NCI-H2107 (cell line): ENCODE measurements around the gene PDE5A.
A peak's percentile ranks its signal among the peaks of the same experiment; 100 is the strongest.

ENCODE experiments used
- DNase-seq: peaks from one replicate; lab custom pipeline; 2025; lab: John Stamatoyannopoulos, UW

PDE5A gene

DNA sequence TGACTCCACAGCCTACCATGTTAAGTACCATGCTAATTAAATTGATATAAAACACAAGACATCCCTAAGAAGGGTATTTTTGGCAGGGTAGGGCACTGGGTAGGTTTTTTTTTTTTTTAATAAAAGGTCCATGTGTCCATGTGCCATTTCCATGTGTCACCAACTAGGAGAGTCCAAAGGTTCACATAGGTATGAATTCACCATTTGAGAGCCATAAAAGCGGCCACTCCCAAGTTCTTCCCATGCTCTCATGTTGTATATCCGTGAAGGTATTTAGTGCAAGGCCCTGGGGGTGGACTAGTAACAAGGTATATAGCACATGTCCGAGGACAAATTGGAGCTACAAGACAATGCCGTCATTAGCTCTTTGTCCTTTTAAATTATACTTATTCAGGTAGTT, 107.3 kb downstream of the PDE5A start:
- DNase-seq, result no peak

DNA sequence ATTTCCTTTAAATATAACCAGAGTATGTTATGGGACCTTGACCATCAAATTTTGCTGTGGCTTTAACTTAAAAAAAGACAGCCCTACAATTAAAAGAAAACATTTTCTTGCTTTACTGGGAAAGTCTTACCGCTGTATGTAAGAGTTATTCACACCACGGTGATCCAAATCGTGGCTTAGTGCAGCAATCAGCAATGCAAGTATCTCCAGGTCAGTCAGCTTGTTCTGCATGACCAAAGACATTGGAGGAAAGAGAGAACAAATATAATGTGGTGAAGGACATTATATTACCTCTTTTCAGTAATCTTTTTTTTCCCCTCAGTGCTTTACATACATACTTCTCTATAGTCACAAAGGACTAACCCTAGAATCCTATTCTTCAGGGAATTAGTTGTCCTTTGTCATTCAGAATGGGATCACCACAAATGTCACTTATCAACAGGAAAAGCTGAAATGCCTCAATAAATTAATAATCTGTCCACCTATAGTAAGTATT, 109.6 kb downstream of the PDE5A start:
- no peak for DNase-seq

DNA sequence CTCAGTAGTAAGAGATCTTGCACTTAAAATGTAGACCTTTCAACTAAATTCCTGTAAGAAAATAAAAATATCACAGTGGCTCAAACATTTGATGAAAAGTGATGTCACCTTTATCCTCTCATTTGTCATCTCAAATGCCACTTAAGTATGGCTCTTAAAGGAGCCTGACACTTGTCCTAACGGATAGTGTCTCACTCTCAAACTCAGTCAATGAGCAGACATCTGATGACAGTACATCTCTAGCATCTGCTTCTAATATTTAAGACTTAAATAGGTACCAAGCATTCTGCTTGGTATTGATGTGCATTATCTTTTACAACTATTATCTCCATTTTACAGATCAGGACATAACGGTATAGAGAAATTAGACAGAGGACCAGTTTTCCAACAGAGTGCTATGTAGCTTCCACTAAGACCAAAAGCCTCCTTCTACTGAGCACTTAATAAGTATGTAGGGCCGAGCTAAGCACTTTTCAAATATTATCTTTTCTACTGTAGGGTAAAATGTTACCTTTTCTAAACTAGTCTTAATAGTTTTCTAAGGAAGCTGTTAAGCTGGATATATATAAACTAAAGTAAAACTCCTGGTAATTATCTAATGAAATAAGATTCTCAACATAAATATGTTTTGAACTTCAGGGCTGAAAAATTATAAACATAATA, 110.2 kb downstream of the PDE5A start:
- no peak for DNase-seq

DNA sequence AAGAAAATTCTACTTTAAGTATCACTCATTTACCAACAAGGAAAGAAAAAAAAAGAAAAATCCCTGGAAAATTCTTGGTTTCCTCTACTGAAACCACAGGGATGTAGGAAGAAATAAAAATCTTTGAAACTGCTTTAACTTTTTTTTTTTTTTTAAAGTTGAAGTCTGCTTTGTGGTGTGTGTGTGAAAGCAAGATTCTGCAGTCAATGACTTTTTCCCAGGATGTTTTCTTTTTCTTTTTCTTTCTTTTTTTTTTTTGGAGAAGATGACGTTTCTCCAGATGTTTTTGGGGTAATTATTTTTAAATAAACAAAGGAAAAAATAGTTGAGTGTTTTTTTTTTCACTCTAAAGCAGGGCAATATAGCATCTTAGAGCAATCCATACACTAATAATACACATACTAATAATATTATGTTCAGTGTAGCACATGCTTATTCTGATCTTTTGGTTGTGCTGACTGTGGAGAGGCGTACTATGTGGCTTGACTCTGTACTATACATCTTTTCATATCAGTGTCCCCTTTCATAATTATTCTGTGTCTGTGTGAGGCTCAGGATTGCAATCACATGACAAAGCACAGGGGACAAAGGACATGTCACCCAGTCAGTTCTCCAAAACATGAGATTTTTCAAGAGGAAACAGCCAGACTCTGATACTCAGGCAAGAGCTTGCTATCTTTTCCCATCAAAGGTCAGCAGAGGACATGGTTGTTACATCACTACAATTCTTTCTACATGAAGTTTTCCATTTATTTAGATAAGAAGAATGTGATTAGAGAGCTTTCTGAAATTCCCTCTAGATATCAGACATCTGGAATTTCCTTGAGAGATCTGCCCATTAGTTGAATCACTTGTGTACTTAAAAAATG, 111.0 kb downstream of the PDE5A start:
- DNase-seq, result no peak

DNA sequence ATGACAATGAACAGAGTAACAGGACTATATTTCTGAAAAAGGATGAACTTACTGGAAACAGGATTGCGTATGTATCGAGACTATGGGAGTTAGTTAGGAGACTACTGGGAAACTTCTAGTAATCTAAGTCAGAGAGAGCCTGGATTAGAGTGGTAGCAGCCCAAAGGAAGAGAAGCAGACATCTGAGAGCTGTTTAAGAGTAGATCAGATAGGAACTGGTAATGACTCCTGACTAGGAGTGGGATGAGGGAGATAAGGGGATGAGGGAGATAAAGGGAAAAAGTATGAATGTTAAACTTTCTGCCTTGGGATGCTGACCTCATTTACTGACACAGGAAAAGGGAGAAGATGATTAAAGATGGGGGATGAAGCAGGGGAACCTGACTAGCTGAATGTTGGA, 116.2 kb downstream of the PDE5A start:
- no peak for DNase-seq

DNA sequence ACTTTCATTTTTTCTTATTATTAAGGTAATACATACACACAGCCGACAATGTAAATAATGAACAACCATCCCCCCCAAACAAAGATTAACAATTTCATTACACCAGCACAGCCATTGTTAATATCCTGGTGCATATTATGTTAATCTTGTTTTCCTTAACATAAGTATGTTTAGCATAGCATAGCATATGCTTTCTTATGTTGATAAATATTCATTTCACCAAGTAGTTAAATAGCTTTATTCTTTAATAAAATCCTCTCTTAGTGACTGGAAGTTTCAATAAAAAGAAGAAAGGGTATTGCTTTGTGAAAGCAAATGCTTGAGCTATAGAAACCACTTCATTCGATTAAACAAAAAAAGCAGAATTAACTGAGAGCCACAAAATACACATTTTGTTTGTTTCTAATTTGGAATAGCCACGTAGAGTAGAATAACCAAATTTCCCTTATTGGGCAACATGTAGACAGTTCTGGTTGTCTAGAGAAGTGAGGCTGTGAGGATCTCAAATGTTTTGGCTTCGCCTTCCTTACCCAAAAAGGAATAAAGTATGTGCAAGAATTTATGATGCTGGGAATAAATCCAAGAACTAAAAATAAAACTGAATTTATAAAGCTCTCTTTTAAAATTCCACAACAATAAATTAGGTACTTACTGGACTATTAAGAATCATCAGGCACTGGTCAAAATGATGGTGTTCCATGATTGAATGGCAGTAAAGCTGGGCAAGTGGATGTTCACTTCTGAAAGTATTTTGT, 118.0 kb downstream of the PDE5A start:
- no peak for DNase-seq

DNA sequence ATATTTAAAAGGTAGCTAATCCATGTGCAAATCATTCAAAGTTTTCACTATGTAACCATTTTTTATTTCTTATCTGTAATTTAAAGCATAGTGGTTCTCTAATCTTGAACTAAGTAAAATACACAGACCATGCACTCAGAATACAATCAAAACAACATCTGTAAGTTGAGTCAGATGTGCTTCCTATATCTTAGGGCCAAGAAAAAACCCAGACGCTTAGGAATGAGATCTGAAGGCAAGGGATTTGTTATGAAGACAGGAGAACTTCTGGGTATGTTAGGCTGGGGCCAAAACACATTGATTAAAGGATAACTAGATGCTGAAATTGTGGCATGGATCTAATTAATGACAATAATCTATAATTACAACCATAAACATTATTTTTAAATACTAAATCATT, 120.3 kb downstream of the PDE5A start:
- DNase-seq, result no peak

DNA sequence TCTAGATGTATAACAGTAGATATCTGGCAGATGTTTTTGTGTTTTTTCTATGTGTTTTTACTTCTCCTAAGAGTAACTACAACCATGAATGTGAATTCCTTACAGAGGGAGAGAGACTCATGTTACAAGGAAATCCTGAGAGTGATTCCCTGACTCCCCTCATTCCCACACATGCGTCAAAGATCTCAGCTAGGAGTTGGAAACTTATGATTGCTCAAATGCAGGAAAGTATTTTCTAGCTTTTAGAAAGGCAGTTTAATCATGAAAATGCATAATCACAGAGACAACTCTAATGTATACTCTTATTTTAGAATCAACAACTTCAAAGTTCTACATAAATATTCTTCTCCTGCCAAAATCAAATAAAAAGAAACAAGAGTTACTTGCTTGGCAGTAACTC, 121.8 kb downstream of the PDE5A start:
- no peak for DNase-seq

DNA sequence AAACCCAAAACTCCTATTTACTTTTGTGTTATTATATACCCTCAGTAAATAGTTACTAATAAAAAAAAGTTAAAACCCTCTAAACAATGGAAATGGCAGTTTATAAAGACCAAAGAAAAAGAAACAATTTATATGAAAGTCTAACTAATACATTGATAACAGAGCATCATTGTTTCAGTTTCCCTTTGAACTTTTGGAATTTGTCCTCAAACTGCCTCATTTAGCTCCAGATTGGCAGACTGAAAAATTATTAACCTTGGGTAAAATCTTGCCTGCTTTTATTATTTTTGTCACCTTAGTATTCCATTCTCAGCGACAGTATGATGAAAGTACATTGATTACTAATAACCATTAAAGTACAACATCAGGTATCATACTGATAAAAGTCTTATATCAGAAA, 124.0 kb downstream of the PDE5A start:
- DNase-seq, result no peak

DNA sequence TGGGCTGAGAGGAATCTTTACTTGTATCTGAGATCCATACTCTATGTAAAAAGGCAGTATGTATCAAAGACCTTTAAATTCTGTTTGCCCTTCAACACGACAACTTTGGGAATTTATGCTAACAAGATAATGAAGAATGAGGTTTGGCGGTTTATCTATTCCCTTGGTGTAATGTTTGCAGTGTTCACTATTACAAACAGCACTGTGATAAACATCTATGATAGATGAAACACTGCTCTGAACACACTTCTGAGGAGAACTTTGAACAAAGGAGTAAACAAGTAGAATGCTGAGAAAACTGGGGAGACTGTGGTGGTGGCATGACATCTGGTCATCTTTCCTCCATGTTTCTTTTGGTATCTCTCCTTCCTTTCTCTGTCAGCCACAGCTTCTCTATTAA, 126.9 kb downstream of the PDE5A start:
- no peak for DNase-seq

DNA sequence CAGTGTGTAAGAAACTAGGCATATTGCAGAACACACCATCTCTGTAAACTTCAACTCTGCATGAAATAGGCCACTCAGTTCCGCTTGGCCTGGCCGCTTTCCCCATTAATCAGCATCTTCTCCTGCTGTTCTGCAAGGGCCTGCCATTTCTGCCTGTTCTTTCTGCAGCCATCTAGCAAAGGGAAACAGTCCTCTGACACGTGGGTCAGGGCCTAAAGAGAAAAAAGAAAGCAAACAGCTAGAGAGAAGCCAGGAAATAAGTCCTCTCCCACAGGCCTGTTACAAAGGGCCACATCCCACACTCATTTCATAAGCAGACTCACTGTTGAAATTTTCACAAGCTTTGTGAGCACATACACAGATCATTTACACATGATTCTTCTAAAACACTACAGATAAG, 130.1 kb downstream of the PDE5A start:
- DNase-seq, result peak; percentile 13

DNA sequence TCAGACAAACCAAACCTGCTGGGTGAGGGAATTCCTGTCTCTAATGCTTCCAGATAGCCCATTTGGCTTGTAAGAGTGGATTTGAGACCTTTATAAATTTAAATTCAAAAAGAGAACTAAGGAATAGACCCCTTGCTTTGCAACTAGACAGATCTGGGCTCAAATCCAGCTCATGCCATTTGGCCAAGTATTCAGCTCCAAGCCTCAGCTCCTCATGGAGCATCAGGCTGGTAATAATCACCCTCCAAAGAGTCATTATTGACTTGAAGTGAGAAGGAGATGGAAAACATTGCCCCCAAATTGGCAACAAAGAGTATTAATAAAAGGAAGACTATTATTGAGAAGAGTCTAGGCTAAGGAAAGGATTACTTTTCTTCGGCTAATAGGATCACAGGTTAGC, 134.7 kb downstream of the PDE5A start:
- DNase-seq, result no peak

DNA sequence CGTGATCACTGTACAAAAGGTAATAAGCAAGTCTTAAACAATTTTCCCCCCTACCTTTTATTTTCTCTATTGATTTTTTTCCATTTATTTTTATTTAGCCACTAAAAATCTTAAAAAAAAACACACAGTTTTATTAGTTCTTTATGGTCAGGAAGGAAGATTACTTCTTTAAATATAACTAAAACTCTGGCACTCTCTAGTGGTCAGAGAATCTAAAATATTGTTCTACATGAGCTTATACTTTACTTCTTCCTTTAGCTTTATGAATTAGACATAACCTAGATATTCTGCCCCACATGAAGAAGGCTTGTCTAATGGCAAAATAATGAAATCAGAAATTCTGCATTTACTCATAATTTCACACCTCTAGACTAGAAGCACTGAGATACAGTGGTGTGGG, 135.2 kb downstream of the PDE5A start:
- no peak for DNase-seq

DNA sequence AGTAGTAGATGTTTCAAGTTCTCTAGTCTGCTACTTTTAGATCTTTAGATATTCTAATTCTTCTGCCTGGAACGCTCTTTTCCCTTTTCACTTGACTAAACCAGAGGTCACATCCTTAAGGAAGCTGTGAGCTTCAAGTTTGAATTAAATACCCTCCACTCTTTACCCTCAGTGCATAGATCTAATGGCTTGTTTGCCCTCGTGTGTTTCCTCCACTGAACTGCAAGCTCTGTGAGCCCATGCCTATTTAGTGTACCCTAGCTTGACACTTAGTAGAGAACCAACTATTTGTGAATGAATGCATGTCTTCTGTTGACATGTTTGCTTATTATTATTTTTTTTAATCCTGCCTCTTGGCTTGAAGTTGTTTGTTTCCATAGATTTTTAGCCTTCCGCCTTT, 138.3 kb downstream of the PDE5A start:
- DNase-seq, result no peak

DNA sequence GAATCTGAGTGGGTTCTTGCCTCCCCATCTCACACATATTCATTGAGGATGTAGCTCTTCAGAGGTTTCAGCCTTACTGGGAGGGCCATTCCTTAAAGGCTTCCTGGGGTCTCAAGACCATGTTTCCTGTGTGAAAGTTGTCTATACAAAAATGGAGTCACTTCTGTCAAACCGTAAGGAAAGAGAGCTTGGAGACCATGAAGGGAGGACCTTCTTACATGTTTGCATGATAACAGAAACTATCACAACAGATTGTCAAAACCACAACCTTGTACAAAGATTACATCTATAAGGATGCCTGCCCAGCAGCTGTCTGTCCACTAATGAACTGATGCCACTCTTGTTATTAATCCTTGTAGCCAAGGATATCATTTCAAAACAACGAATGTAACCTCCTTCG, 139.3 kb downstream of the PDE5A start:
- no peak for DNase-seq

DNA sequence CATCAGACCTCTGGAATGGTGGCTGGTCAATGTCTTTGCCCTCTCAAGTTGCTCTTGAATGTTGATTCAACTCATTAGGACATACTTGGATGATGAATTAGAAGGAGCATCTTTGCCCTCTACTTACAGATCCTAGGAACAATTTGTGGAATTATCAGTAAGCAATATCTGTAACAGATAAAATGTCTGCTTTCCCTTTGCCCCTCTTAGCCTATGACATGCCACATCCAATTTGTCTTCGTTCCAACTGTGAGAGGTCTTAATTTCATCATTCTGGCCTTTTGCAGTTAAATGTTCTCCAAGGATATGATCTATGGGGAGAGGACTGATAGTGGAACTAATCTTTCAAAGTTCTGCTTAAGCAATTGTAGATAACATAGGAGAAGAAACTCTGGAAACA, 148.3 kb downstream of the PDE5A start:
- DNase-seq, result no peak

DNA sequence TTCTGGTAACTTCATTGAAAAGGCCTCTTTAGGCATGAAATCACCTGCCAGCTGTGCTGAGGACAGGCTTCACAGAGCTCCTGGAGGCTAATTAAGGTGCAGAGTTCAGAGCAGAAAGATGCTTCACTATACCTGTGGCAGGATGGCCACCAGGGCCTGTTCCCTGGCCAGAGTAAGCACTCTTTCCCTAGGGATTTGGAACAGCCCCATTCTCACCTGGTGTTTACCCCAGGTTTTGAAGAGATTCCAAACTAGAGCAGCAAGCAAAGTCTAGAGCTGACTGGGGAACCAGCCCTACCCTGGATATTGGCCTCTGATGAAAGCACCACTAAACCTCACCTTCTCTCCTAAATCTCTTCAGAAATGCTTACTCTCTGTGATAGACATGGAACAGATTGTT, 148.8 kb downstream of the PDE5A start:
- no peak for DNase-seq

DNA sequence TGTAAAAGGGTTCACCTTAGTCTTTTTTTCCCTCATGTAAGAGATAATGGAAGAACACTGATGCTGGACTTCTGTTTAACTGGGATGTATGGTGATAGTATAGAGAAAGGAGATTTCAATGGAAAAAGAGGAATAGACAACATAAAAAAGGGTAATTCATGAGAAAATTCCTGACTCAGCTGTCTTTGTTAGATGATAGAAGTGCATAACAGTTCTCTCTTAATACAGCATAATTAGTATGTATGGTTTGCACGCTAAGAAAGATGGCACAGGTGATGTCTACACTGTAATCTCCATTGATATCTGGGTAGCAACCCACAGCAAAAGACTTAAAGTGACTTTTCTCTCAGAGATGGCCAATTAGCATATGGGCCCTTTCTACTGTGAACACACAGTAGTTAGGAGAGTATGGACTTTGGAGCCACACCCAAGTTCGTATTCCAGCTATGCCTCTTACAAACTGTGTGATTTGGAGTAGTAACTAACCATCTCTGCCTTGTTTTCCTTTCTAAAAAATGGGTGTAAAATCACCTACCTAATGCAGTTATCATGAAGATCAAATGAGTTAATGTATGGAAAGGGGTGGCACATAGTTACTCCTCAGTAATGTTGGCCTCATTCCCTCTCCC, 149.3 kb downstream of the PDE5A start:
- no peak for DNase-seq

DNA sequence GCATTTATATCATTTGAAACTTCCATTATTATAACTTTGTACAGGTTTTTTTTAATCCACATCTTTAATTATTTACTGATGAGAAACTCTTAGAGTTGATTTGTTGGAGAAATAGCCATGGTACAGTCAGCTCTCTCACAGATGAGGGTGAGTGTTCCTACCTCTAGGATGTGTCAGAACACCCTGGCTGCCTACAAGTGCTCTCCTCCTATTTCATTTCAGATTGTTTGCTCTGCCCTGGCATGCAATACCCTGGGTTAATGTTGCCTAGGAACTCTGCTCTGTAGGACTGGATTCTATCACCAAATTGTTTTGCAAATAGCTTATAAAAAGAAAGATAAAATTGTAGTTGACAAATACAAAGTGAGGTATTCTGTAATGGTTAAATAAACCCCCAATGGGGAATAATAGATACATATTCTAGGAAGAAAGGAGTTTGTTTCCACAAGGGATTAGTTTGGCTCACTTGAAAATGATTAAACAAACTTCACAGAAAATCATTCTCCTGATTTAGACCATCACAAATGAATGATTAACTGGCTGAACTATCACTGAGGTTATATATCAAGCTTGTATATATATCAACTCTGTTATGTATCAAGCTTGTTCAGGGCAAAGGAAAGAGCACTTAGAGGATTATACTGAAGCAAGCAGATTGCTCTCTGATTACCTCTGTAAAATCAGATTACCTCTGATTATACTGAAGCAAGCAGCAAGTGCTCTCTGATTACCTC, 150.0 kb downstream of the PDE5A start:
- no peak for DNase-seq

DNA sequence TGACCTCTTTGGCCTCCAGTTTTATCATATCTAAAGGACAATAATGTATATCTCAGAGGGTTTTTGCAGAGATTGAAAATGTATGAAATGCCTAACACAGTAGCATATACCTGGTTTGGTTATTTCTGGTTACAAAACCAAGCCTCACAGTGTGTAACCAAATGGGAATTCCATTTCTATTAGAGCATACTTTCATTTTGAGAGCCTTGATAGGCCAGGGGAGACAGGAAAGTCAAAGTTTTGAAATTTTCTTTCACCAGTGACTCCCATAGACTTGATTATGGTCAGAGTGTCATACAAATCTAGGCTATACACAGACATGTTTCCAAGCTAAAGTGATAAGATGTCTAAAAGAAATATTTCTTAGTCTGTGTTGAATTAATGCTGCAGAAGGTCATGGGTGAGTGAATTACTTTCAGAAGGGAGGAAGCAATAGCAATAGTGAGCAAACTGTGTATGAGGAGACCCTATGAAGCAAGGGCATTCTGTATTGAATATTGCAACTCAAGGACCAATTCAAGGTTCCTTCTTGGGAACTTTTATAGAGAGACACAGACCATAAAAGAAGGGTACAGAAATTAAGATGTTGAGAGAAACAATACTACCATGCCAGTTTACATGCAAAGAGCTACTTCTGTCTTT, 151.1 kb downstream of the PDE5A start:
- no peak for DNase-seq

DNA sequence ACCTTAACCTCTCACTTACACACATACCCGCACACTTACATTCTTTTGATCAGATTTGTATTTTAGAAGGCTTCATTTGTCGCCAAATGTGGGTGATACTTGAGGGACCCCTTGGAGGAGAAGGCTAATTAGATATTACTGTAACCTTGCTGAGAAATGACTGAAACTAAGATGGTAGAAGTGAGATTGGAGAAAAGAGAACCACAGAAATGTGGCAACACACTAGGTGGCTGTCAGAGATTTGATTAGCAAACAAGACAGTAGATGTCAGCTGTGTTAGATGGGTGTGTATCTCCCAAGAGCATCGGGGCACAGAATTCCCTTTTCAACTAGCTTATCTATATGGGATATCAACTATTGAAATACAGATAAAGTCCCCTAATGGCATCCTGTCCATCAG, 157.3 kb downstream of the PDE5A start:
- no peak for DNase-seq
